ENCODE results near the gene TERT. TPM values are rescaled to one million over a fixed set of nuclear protein-coding genes. Genes with fewer than 3 reads are reported as not detected.

TERT gene
- total RNA-seq, 2 donors from 2014 or later, result not detected

- Histone ChIP-seq H3K9me3 (no peaks in the 10 kb centered on the region), H3K36me3 (replicated peaks in 1 of 2; ENCODE audit: insufficient read depth in 1 of 2, low read depth in 2 of 2) (peaks cover 0 to 43% of the 10 kb centered on the region in 2 donors), H3K4me1 (no peaks in the 10 kb centered on the region), H3K27me3 (no peaks in the 10 kb centered on the region), H3K27ac (no peak overlapping the region), H3K4me3 (no peak overlapping the region)
- no peak for ATAC-seq
- WGBS, 2 donors, result 87 to 89% methylated on average over 12 to 13 of the region's 13 CpGs
- TF ChIP-seq POLR2A (IDR thresholded peaks at IDR 0.05) (no peak), CTCF (IDR thresholded peaks at IDR 0.05) (no peak)
- intact Hi-C loops (cut with DNase I), result no loop called here
- DNase-seq, result peak in 1 of 4 donors; percentile 10
Observed at GRCh38 chr5:1323803-1324173, 28.9 kb upstream of the TERT start.

GRCh38 chr5:1322955-1323802, 28.3 kb upstream of the TERT start:
- Histone ChIP-seq H3K27me3 (no peaks in the 10 kb centered on the region), H3K36me3 (replicated peaks in 1 of 2; ENCODE audit: insufficient read depth in 1 of 2, low read depth in 2 of 2) (peaks cover 0 to 44% of the 10 kb centered on the region in 2 donors), H3K4me1 (no peaks in the 10 kb centered on the region), H3K4me3 (no peak overlapping the region), H3K27ac (no peak overlapping the region), H3K9me3 (no peaks in the 10 kb centered on the region)
- intact Hi-C loops (cut with DNase I), result no loop called here
- no peak for ATAC-seq
- no peak for TF ChIP-seq CTCF (IDR thresholded peaks at IDR 0.05)
- TF ChIP-seq POLR2A (IDR thresholded peaks at IDR 0.05), result no peak
- 86 to 88% methylated on average over 10 to 24 of the region's 24 CpGs for WGBS, 2 donors
- peak in 3 of 4 donors; percentile 2 to 15 (median 14) for DNase-seq

GRCh38 chr5:1322036-1322900, 27.4 kb upstream of the TERT start:
- H3K27me3 ChIP-seq, result no peaks in the 10 kb centered on the region
- no peaks in the 10 kb centered on the region for H3K4me1 ChIP-seq
- intact Hi-C loops (cut with DNase I), result no loop called here
- peaks cover 0 to 47% of the 10 kb centered on the region in 2 donors for H3K36me3 ChIP-seq (replicated peaks in 1 of 2; ENCODE audit: insufficient read depth in 1 of 2, low read depth in 2 of 2)
- ATAC-seq, result no peak
- peak in 1 of 4 donors; percentile 9 for DNase-seq
- no peak for TF ChIP-seq POLR2A (IDR thresholded peaks at IDR 0.05)
- no peak for TF ChIP-seq CTCF (IDR thresholded peaks at IDR 0.05)
- 90 to 96% methylated on average over 10 to 22 of the region's 22 CpGs for WGBS, 2 donors
- H3K9me3 ChIP-seq, result no peaks in the 10 kb centered on the region
- no peak overlapping the region for H3K4me3 ChIP-seq
- H3K27ac ChIP-seq, result no peak overlapping the region

GRCh38 chr5:1321576-1321975, 26.7 kb upstream of the TERT start:
- no peak for DNase-seq
- Histone ChIP-seq H3K4me3 (no peak overlapping the region), H3K9me3 (no peaks in the 10 kb centered on the region), H3K4me1 (peaks cover 4% of the 10 kb centered on the region), H3K27ac (no peak overlapping the region), H3K36me3 (replicated peaks in 1 of 2; ENCODE audit: insufficient read depth in 1 of 2, low read depth in 2 of 2) (peaks cover 0 to 47% of the 10 kb centered on the region in 2 donors), H3K27me3 (no peaks in the 10 kb centered on the region)
- TF ChIP-seq CTCF (IDR thresholded peaks at IDR 0.05), result no peak
- TF ChIP-seq POLR2A (IDR thresholded peaks at IDR 0.05), result no peak
- ATAC-seq, result no peak
- WGBS, 2 donors, result 90 to 94% methylated on average over 9 to 16 of the region's 16 CpGs
- intact Hi-C loops (cut with DNase I), result no loop called here

All from body of pancreas (tissue), 4 donors.